Upper lobe of right lung (tissue), 1 donor: ENCODE results near the gene SEH1L. TPM values are rescaled to one million over a fixed set of nuclear protein-coding genes. Genes with fewer than 3 reads are reported as not detected.

Source experiments
- ATAC-seq: fragments of 200-7000 bp; cut with Tn5 transposase; one replicate; pipeline ENCODE4 v1.9.1; 2020; ENCODE audit warnings: mild to moderate bottlenecking, moderate library complexity
- DNase-seq: peaks from one replicate; pipeline ENCODE4 v3.0.0-alpha.2; 2020
- H3K27ac ChIP-seq: fragments of 200-600 bp; one replicate; pipeline ENCODE4 v1.8.0; 2022
- H3K27me3 ChIP-seq: fragments of 200-600 bp; one replicate; pipeline ENCODE4 v1.8.0; 2022; ENCODE audit warnings: mild to moderate bottlenecking
- H3K36me3 ChIP-seq: fragments of 200-600 bp; one replicate; pipeline ENCODE4 v1.8.0; 2022
- H3K4me1 ChIP-seq: fragments of 200-600 bp; one replicate; pipeline ENCODE4 v1.8.0; 2022
- H3K4me3 ChIP-seq: fragments of 200-600 bp; one replicate; pipeline ENCODE4 v1.8.0; 2022; ENCODE audit warnings: mild to moderate bottlenecking
- H3K9me3 ChIP-seq: fragments of 200-600 bp; one replicate; pipeline ENCODE4 v1.8.0; 2022
- CTCF ChIP-seq: fragments of 200-600 bp; IDR thresholded peaks from one replicate; pipeline ENCODE4 v1.8.0; 2022; ENCODE audit warnings: antibody characterized with exemption
- intact Hi-C: fragments of 100-400 bp; cut with DNase I; formaldehyde crosslinking; loops from one replicate; pipeline ENCODE4 v1.11.0; 2022
- total RNA-seq: library from RNA; stranded (reverse); fragmentation: NEBNext Ultra II Directional; extraction: Animal tissue kit (Norgen Biotek cat#: 25700); gene quantifications from one replicate; pipeline ENCODE4 v1.2.1, GENCODE V29; 2021
- donor health status: DM: no; HTN: yes; CAD: no; lungs with severe emphysema.

Gene SEH1L
- total RNA-seq, 1 donor from 2014 or later = 41.5 TPM

DNA sequence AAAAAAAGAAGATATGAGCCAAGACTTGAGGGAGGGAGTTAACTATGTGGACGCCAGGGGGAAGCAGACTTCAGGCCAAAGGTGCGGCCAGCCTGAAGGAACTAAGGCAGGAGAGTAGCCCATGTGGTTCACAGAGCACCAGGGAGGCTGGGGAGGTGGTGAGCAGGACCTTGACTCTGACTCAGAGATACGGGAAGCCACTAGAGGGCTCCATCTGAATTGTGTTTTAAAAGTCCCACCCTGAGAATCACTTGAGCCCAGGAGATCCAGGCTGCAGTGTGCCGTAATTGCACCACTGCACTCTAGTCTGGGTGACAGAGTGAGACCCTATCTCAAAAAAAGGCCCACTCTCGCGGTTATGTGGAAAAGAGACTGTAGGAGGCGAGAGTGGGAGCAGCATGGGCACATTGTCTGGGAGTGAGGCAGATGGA is 55.7 kb downstream of the SEH1L start:
- Histone ChIP-seq H3K9me3 (no peaks in the 10 kb centered on the region), H3K27me3 (no peaks in the 10 kb centered on the region), H3K27ac (no peak overlapping the region), H3K4me1 (peaks cover 5% of the 10 kb centered on the region), H3K4me3 (no peak overlapping the region), H3K36me3 (peaks cover 29% of the 10 kb centered on the region)
- ATAC-seq = peak; percentile 70
- DNase-seq = no peak
- intact Hi-C loops = no loop called here
- peak; percentile 30 for TF ChIP-seq CTCF

DNA sequence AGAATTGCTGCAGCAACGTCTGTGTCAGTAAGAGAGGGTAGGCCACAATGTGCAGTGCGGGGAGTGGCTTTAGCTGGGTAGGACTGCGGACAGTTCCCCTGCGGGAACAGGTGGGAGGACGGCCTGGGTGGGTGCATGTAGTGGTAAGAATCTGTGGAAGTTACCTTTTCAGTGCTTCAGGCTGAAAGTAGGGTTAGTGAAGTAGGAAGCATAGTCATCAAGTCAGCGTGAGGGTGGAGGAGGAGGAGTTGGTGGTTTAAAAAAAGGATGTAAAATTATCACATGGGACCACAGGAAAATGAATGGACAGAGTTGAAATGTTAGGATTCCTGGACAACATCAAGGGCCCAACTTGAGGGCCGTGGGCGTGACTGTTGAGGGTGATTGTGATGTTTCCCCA is 56.6 kb downstream of the SEH1L start:
- Histone ChIP-seq H3K27me3 (no peaks in the 10 kb centered on the region), H3K27ac (no peak overlapping the region), H3K4me1 (peaks cover 5% of the 10 kb centered on the region), H3K9me3 (no peaks in the 10 kb centered on the region), H3K4me3 (no peak overlapping the region), H3K36me3 (peaks cover 38% of the 10 kb centered on the region)
- peak; percentile 22 for ATAC-seq
- intact Hi-C loops = no loop called here
- TF ChIP-seq CTCF = no peak
- DNase-seq = no peak

- Histone ChIP-seq H3K27ac (no peak overlapping the region), H3K36me3 (peaks cover 44% of the 10 kb centered on the region), H3K4me3 (no peak overlapping the region), H3K9me3 (no peaks in the 10 kb centered on the region), H3K4me1 (peaks cover 5% of the 10 kb centered on the region), H3K27me3 (no peaks in the 10 kb centered on the region)
- intact Hi-C loops = no loop called here
- ATAC-seq (no peak), DNase-seq (no peak)
- no peak for TF ChIP-seq CTCF
Observed at GRCh38 chr18:13005289-13005688, 57.5 kb downstream of the SEH1L start.

GRCh38 chr18:13006531-13007247 is 58.9 kb downstream of the SEH1L start:
- H3K36me3 ChIP-seq = peaks cover 46% of the 10 kb centered on the region
- H3K4me3 ChIP-seq = no peak overlapping the region
- intact Hi-C loops = no loop called here
- ATAC-seq = no peak
- no peak for TF ChIP-seq CTCF
- no peak for DNase-seq
- no peaks in the 10 kb centered on the region for H3K9me3 ChIP-seq
- H3K27me3 ChIP-seq = no peaks in the 10 kb centered on the region
- H3K27ac ChIP-seq = no peak overlapping the region
- peaks cover 5% of the 10 kb centered on the region for H3K4me1 ChIP-seq

DNA sequence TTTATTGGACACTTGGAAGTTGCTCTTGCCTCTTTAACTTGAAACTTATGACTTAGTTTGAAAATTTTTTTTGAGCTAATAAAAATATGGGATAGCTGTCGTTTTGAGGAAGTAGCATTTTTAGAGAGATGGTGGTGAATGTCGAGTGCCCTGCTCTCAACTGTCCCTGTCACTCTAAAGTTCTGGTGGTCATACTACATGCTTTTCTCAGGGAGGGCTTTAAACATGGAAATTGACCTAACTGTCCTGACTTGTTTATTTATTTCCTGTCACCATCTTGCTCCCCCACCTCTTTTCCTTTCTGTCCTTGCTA is 59.4 kb downstream of the SEH1L start:
- no peak for TF ChIP-seq CTCF
- intact Hi-C loops = no loop called here
- Histone ChIP-seq H3K4me1 (peaks cover 5% of the 10 kb centered on the region), H3K4me3 (no peak overlapping the region), H3K36me3 (peaks cover 46% of the 10 kb centered on the region), H3K27me3 (no peaks in the 10 kb centered on the region), H3K9me3 (no peaks in the 10 kb centered on the region), H3K27ac (no peak overlapping the region)
- ATAC-seq (no peak), DNase-seq (no peak)

DNA sequence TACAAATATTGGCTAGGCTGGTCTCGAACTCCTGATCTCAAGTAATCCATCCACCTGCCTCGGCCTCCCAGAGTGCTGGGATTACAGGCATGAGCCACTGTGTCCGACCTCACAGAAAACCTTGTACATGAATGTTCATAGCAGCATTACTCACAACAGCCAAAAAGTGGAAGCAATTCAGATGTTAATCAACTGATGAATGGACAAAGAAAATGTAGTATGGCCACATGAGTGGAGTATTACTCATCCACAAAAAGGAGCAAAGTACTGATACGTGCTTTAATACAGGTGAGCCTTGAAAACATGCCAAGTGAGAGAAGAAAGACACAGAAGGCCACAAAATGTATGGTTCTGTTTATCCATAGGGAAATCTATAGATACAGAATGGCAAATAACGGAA is 63.9 kb downstream of the SEH1L start:
- H3K4me3 ChIP-seq = no peak overlapping the region
- no peaks in the 10 kb centered on the region for H3K27me3 ChIP-seq
- peaks cover 82% of the 10 kb centered on the region for H3K36me3 ChIP-seq
- H3K4me1 ChIP-seq = peaks cover 3% of the 10 kb centered on the region
- no peak overlapping the region for H3K27ac ChIP-seq
- no peak for ATAC-seq
- no peak for TF ChIP-seq CTCF
- DNase-seq = no peak
- H3K9me3 ChIP-seq = no peaks in the 10 kb centered on the region
- intact Hi-C loops = no loop called here
